HG02798 (cell line): Measurements from ENCODE around the gene FBXL14.

Experiments
- ATAC-seq: cut with Tn5 transposase; IDR thresholded peaks from one replicate; pipeline ENCODE4 v1.9.1; 2021; ENCODE audit warnings: mild to moderate bottlenecking; ENCODE audit not compliant: unreplicated experiment, poor library complexity

The FBXL14 gene

DNA sequence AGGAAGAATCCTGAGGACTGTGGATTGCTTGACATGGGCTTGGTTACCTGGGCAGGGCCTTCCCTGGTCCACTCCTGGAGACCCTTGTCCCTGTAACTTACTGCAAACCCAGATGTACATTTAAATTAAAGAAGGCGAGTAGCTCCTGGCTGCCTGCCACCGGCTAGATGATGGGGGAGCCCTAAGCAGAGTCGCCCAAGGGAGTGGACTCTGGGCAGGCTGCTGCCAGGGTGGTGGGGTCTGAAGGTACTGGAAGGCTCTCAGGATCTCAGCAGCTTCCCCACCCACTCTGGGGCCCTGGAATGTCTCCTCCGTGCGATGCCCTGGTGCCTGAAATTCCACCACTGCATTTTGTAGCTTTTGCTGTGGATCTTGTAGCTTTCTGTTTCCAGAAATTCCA is 74.7 kb downstream of the FBXL14 start:
- ATAC-seq: no peak

DNA sequence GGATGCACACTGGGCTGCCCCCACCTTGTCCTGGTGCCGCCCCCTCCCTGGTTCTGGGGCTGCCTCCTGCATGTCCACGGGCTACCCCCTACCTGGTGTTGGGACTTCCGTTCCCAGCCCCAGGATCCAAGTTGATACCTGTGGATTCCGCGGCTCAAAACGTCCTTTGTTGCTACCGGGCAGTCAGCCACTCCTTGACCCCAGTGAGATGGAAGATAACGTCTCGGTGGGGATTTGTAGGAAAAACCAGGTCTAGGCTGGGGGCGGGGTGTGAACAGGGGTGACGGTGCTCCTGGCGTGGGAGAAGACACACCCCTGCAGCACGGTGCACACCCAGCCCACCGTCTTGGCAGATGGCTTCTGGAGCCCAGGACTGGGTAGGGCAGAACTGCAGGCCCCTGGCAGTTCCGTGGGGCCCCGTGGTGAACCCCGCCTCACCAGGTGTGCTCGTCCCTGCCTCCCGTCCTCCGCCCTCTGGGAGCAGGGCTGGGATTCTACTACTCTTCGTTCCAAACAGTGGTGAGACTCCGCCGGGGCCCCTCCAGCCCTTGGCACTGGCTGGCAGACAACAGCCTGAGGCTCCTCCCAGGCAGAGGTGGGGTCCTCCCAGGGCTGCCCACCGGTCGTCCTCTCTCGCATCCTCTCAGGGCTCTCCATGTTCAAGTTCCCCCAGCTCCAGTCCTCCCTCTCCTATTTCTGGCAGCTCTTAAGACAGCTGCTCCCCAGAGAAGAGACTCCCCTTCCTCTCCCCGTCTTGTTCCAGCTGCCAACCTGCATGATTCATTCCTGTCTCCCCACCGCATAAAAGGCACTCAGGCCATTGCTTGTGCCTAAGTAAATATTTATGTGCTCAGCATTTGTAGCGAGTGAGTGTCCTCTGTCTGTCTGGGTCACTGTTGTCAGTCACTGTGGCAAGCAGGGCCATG is 75.5 kb downstream of the FBXL14 start:
- no peak for ATAC-seq

DNA sequence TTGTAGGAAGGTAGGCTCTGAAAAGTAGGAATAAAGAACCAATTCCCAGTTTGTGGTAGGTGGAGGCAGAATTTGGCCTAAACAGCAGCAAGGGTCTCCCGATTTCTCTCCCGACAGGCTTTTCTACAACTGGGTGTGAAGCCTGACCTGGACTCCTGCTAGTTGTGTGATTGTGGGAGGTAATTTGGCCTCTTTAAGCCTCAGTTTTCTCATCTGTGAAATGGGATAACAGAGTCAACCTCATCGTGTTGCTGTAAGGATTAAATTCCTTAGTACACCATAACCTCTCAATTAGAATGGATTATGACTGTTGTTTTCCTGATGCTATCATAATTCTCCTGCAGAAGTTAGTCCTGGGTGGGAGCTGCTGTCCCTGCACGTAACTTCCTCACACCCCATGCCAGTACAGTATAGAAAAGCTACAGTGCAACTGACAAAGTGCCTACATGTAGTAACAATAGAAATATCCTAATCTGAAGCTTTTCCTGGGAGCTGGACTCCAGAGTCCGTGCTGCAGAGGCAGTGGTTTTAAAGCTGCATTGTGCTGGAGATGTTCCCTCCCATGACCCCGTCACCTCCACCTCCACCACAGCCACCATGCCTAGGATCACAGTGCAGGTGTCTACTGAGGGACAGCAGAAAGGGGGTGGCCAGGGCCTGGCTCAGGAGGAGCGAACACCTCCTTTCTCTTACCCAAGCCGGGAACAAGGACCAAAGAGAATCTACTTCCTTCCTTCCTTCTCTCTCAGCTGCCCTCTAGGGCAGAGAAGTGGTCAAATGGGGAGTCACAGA is 76.5 kb downstream of the FBXL14 start:
- no peak for ATAC-seq

DNA sequence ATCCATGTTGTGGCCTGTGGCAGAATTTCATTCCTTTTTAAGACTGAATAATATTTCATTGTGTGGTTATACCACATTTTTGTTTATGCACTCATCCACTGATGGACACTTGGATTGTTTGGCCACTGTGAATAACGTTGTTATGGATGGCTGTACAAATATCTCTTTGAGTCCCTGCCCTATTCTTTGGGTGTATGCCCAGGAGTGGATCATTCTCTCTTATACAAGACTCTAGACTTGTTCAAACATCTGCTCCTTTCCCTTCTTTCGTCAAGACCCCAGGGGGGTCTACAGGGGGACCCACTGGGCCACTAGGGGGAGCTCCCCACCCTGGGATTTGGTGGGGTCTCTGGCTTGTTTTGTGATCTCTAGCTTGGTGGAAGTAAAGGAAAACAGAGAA is 77.4 kb downstream of the FBXL14 start:
- ATAC-seq: no peak
